HG03066 (cell line): Measurements from ENCODE around the gene PDCD2L.
"Not testable (repeated sequence)": the region's sequence is repeated elsewhere in the genome, so short reads cannot be mapped to it uniquely, and the experiment has no call there.

Source experiments
- ATAC-seq: cut with Tn5 transposase; IDR thresholded peaks from one replicate; pipeline ENCODE4 v1.9.1; 2021; ENCODE audit warnings: low read depth; ENCODE audit not compliant: unreplicated experiment

Gene PDCD2L

DNA sequence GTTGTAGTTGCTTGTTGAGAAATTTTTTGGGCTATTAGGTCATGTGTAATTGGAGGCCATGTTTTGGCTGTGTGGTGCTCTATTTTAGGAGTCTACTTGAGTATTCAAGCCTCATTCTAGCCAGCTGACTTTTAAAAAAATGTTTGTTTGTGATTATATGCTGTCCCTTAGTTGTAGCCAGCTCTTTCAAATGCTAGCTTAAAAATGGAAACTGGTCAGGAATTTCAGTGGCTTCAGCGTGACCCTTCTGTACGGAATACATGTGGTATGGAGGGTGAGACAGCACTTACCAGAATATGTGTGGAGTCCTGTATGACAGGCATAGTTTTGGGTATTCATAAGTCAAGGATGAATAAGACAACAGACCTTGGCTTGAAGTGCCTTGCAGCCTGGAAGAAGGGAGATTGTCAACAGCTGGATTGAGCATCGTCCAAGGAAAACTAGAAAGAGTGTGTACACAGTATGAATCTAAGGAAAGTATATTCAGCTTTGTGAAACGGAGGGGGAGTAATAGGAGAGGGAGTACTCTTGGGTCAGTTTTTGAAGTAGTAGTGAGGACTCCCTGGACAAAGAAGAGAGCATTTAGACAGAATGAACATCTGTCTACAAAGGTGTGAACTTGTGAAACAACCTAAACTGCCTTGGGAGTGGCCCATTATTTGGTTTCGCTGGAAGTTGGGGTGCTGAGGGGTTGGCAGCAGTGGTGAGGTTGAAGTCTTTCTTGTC is 57.3 kb downstream of the PDCD2L start:
- ATAC-seq: no peak

DNA sequence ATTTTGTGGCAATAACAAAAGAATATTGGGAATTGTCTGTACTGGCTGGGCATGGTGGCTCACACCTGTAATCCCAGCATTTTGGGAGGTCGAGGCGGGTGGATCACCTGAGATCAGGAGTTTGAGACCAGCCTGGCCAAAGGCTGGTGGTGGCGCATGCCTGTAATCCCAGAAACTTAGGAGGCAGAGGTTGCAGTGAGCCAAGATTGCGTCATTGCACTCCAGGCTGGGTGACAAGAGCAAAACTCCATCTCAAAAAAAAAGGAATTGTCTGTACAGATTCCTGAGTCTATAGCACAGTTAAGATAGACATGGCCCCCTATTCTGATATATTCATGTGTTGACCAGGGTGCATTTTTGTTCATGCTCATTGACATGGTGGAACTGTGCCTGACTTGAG is 60.6 kb downstream of the PDCD2L start:
- not testable (repeated sequence) for ATAC-seq

- no peak for ATAC-seq
These were observed 64.2 kb downstream of the PDCD2L start for GRCh38 chr19:34468409-34468808.

- ATAC-seq: not testable (repeated sequence)
These were observed 64.8 kb downstream of the PDCD2L start for GRCh38 chr19:34469026-34469425.

DNA sequence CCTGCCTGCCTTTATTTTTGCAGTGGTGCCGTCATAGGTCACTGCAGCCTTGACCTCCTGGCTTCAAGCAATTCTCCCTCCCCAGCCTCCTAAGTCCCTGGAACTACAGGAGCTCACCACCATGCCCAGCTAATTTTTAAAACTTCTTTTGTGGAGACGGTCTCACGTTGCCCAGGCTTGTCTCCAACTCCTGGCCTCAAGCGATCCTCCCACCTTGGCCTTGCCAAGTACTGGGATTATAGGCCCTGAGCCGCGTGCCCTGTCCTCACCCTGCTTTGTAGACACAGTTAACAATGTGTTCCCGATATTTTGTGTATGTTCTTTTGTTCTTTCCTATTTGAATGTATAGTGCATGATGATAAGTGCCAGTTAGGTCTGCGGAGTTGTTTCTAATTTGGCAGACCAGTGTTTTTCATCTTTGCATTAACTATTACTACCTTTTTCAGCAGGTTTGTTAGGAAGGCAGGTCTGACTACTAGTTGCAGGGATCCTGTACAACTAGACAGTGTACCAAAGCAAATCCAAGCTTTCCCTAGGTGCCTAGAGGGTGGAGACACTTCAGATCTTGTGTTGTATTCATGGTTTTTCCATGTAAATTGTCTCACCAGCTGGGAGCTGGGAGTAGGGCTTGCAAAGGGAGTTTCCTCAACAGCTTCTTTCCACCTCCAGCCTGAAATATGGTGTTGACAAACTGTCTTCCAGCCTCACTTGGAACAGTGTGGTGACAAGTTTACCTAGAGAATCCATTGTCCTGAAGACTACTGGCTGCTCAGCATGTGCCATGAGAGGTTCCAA is 67.9 kb downstream of the PDCD2L start:
- no peak for ATAC-seq

- no peak for ATAC-seq
These were observed 70.2 kb downstream of the PDCD2L start for GRCh38 chr19:34474233-34474989.

GRCh38 chr19:34475026-34475974 is 71.1 kb downstream of the PDCD2L start:
- no peak for ATAC-seq
